EL (cell line): ENCODE results near the gene ASRGL1.
"Not testable (repeated sequence)": the region's sequence is repeated elsewhere in the genome, so short reads cannot be mapped to it uniquely, and the experiment has no call there.

ENCODE experiments used
- DNase-seq: peaks from one replicate; pipeline ENCODE4 v3.0.0-alpha.2; 2016

Gene ASRGL1

DNA sequence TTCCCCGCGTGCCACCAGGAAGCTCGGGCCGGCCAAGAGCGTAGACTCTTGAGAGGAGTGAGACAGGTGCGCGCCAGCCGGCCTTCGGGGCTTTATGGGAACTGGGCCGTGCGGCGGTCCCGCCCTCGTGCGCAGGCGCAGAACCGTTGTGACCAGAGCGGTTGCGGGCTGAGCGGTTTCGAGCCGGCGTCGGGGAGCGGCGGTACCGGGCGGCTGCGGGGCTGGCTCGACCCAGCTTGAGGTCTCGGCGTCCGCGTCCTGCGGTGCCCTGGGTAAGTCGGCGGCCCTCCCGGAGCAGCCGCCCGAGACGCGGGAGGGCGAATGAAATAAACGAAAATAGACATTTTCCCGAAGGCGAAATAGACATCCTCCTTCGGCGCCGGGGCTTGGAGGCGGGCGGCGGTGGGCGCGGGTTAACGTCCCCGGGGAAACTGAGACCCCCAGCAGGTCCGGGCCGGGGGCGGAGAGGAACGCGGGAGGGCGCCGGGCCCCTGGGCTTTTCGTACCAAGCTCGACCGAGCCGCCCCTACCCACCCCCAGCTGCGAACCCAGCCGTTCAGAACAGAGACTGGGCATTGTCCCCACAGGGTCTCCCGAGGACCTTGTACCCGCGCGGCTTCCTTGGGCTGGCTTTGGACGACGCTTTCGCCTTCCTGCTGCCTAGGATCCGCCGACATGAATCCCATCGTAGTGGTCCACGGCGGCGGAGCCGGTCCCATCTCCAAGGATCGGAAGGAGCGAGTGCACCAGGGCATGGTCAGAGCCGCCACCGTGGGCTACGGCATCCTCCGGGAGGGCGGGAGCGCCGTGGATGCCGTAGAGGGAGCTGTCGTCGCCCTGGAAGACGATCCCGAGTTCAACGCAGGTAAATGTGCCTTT, at the start of gene ASRGL1:
TSS of gene ASRGL1 (plus strand) at position 146 of the 879 bp plus-strand sequence. CDS start at position 676, 530 bp downstream.
- DNase-seq = peak; percentile 63

DNA sequence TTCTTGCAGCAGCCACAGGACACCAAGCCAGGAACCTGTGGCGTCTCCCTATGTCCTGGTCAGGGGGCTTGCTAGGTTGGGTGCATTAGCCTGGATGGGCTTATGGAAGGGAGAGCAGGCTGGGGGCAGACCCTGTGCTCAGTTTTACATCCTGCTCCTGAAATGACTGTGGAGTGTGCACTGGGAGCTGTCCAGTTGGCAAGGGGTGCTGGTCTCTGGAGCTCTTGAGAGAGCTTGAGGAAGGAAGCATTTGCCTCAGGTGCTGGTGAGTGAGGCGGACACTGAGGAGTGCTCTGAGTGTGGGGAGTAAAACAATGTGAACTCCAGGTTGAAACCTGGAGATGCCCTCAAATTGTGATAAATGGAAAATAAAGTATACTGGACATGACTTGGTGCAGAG, 41.7 kb upstream of the ASRGL1 start:
- peak; percentile 15 for DNase-seq

GRCh38 chr11:62298975-62299374, 38.3 kb upstream of the ASRGL1 start, which contains the start of gene SCGB1D4:
SCGB1D4 (minus strand) TSS chr11:62299075; CDS start chr11:62299010, 65 bp downstream.
- DNase-seq = no peak

- no peak for DNase-seq
Measured at GRCh38 chr11:62306227-62306626, 31.0 kb upstream of the ASRGL1 start.

- no peak for DNase-seq
Measured at GRCh38 chr11:62307950-62308349, 29.3 kb upstream of the ASRGL1 start.

DNA sequence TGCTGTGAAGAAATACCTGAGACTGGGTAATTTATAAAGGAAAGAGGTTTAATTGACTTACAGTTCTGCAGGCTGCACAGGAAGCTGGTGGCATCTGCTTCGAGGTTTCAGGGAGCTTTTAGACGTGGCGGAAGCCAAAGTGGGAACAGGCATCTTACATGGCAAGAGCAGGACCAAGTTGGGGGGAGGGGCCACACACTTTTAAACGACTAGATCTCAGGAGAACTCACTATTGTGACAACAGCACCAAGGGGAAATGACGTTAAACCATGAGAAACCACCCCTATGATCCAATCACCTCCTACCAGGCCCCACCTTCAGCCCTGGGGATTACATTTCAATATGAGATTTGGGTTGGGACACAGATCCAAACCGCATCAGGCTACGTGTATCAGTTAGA, 27.3 kb upstream of the ASRGL1 start:
- DNase-seq = no peak

GRCh38 chr11:62315431-62315830, 21.8 kb upstream of the ASRGL1 start:
- DNase-seq = no peak

- DNase-seq = no peak
Measured at GRCh38 chr11:62322524-62322923, 14.7 kb upstream of the ASRGL1 start.

DNA sequence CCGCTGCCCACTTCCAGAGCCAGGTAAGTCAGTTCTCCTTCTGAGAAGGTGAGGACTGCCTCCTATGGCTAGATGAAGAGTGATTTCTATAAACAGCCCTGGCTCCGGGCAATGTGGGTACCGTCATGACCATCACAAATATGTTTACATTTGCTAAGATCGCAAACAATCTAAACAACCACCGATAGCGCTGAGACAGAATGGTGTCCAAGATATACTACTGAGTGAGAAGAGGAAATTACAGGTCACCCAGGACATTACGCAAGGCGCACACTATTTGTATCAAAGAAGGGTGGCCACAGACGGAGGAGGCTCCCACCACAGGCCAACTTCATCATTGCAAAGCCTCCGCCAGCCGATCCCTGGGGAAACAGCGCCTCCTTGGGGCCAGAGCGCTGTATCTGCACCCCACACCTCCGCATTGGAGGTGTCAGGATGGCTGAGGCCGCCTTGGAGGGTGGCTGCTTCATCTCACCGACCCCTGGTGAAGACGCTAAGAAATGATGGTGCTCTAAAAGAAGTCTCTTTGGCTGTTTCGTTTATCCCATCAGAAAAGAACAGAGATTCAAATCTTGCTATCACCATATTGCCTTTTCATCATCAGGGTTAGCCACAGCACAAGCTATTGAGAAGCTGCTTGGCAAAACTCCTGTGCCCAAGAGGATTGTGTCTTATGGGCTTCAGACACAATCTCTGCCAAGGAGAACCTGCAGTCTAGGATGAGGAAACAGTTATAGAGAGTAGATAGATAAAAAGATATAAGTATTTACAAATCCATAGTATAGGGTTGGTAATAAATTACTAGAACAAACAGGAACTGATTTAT, 12.3 kb upstream of the ASRGL1 start:
- peak; percentile 33 for DNase-seq

DNA sequence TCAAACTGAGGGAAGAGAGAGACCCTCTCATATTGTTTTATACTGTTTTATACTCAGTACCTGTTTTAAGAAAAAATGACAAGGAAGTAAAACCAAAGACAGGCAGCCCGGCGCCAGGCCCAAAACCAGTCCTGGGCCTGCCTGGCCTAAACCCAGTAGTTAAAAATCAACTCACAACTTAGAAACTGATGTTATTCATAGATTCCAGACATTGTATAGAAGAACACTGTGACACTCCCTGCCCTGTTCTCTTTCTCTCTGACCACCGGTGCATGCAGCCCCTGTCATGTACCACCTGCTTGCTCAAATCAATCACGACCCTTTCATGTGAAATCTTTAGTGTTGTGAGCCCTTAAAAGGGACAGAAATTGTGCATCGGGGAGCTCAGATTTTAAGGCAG, 11.5 kb upstream of the ASRGL1 start:
- not testable (repeated sequence) for DNase-seq

GRCh38 chr11:62326719-62327118, 10.5 kb upstream of the ASRGL1 start:
- DNase-seq = not testable (repeated sequence)

- DNase-seq = not testable (repeated sequence)
Measured at GRCh38 chr11:62327541-62327940, 9.7 kb upstream of the ASRGL1 start.

DNA sequence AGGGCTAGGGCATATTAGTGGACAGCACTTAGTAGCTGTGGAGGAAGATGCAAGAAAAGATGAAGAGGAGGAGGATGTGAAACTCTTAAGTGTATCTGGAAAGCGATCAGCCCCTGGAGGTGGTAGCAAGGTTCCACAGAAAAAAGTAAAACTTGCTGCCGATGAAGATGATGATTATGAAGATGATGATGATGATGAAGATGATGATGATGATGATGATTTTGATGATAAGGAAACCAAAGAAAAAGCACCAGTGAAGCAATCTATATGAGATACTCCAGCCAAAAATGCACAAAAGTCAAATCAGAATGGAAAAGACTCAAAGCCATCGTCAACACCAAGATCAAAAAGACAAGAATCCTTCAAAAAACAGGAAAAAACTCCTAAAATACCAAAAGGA, 6.0 kb upstream of the ASRGL1 start:
- not testable (repeated sequence) for DNase-seq

- DNase-seq = no peak
Measured at GRCh38 chr11:62333768-62334167, 3.5 kb upstream of the ASRGL1 start.

- DNase-seq = not testable (repeated sequence)
Measured at GRCh38 chr11:62336949-62337302, 322 bp upstream of the ASRGL1 start.

- no peak for DNase-seq
Measured at GRCh38 chr11:62338218-62338617, 970 bp downstream of the ASRGL1 start.

DNA sequence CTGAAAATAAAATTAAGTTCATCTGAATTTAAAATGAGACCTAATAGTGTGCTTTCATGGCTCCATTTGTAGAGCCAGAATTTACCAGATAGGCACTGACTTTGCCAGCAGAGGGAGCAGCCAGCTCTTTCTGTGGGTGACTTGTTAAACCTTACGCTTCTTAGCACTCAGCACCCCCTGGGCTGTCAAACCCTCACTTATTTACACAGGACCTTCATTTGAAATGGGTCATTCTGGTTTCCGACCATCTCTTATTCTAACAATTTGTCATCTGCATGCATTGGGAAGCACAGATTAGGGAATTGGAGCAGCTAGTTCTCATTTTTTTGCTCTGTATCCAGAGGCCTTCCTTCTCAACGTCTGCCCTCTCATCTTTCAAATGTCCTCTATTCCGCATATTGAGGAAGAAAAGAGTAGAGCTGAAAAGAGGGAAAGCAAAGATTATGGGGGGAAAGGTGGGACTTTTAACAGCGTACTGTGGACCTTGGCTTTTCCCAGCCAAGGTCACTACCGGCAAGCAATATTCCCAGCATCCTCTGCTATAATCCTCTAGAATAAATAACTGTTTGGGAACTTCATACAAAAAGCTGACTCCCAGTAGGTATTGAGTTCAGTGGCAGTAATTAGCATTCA, 3.1 kb downstream of the ASRGL1 start:
- peak; percentile 37 for DNase-seq

DNA sequence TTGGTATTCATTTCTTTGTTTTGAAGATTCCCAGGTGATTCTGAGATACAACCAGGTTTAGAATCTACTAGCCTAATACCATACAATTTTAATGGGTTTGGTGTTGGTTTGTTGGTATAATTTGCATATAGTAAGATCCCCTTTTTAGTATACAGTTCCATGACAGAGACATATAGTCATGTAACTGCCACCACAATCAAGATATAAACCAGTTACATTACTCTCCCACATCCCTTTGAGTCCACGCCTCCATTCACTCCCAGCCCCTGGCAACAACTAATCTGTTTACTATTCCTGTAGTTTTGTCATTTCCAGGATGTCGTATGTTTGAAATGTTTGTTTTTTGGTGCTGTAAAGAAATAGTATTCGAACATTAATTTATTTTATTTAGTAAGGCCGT, 4.3 kb downstream of the ASRGL1 start:
- no peak for DNase-seq

GRCh38 chr11:62343646-62344190, 6.5 kb downstream of the ASRGL1 start:
- not testable (repeated sequence) for DNase-seq

DNA sequence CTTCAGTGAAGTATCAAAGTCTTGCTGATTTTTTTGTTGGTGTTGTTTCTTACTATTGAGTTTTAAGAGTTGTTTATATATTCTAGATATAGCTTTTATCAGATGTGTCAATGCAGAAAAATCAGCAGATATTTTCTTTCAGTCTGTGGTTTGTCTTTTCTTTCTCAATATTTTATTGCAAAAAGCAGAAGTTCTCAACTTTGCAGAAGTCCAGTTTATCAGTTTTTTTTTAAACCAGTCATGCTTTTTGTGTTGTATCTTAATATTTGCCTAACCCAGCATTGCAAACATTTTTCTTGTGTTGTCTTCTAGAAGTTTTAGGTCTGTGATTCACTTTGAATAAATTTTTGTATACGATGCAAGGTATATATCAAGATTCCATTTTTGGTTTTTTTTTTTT, 7.0 kb downstream of the ASRGL1 start:
- DNase-seq = no peak

GRCh38 chr11:62345861-62346260, 8.6 kb downstream of the ASRGL1 start:
- DNase-seq = no peak

DNA sequence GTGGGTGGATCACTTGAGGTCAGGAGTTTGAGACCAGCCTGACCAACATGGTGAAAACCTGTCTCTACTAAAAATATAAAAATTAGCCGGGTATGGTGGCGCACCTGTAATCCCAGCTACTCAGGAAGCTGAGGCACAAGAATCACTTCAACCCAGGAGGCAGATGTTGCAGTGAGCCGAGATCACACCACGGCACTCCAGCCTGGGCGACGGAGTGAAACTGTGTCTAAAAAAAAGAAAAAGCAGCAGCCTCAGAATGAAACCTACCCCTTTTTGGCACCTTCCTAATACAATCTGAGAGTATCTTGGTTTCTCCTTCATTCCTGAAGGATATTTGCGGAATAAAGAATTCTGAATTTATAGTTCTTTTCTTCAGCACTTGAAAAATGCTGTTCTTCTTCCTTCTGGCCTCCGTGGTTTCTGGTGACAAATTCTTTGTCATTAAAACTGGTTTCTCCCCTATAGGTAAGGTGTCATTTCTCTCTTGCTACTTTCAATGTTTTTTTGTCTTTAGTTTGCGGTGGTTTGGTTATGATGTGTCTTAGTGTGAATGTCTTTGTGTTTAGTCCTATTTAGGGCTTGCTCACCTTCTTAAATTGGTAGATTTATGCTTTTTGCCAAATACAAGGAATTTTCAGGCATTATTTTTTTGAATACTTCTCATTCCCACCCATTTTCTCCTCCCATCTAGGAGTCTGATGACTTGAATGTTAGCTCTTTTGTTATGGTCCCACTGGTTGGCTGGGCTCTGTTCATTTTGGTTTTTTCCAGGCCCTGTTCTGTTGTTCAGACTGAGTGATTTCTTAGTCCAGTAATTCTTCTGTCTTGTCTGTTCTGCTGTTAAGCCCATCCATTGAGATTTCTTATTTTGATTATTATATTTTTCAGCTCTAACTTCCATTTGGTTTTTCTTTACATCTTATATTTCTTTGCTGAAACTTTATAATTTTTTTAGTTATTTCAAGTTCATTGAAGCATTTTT, 15.4 kb downstream of the ASRGL1 start:
- no peak for DNase-seq
